ENCODE data around the gene ITGB6. TPM values are rescaled to one million over a fixed set of nuclear protein-coding genes. Genes with fewer than 3 reads are reported as not detected.
A peak's percentile ranks its signal among the peaks of the same experiment; 100 is the strongest.

The ITGB6 gene
- total RNA-seq (37.4 and 41.1 TPM in 2 replicates), polyA plus RNA-seq (20.3 and 21.0 TPM in 2 replicates)

GRCh38 chr2:160199683-160200389 is at the start of gene ITGB6:
ITGB6 (minus strand) TSS chr2:160200272; CDS start chr2:160200063, 209 bp downstream.
- no peaks in the 10 kb centered on the region for H3K9me3 ChIP-seq (ENCODE audit: low read depth)
- H3K27ac ChIP-seq, result peak within 1 kb of the TSS; percentile 86
- DNase-seq (ENCODE audit: low spot score), result no peak
- no peaks in the 10 kb centered on the region for H3K4me1 ChIP-seq (ENCODE audit: insufficient read depth)
- peaks cover 14% of the 10 kb centered on the region for H3K79me2 ChIP-seq
- no peaks in the 10 kb centered on the region for H4K20me1 ChIP-seq (ENCODE audit: insufficient read depth, poor library complexity, severe bottlenecking)
- H2AFZ ChIP-seq, result peak within 1 kb of the TSS; percentile 1
- 51% methylated on average over 9 of the region's 9 CpGs for WGBS (ENCODE audit: low lambda C conversion rate, missing lambda C conversion rate)
- no peaks in the 10 kb centered on the region for H3K9me2 ChIP-seq (replicated peaks; ENCODE audit: insufficient read depth)
- peak within 1 kb of the TSS; percentile 11 for H3K4me3 ChIP-seq
- TF ChIP-seq EZH2phosphoT487 (IDR thresholded peaks at IDR 0.05; ENCODE audit: low read depth, severe bottlenecking, unreplicated experiment) (no peak), CTCF (IDR thresholded peaks at IDR 0.05; ENCODE audit: poor library complexity) (no peak), EZH2 (IDR thresholded peaks at IDR 0.05; ENCODE audit: borderline replicate concordance) (no peak)
- no peaks in the 10 kb centered on the region for H3K27me3 ChIP-seq
- no peaks in the 10 kb centered on the region for H3K36me3 ChIP-seq (replicated peaks; ENCODE audit: insufficient read depth, low read depth)
- peak within 1 kb of the TSS; percentile 65 for H3K4me2 ChIP-seq

- no peaks in the 10 kb centered on the region for H3K9me2 ChIP-seq (replicated peaks; ENCODE audit: insufficient read depth)
- H3K27me3 ChIP-seq, result no peaks in the 10 kb centered on the region
- H3K4me3 ChIP-seq, result no peak overlapping the region
- H2AFZ ChIP-seq, result no peak overlapping the region
- H3K79me2 ChIP-seq, result no peaks in the 10 kb centered on the region
- no peak overlapping the region for H3K4me2 ChIP-seq
- DNase-seq (ENCODE audit: low spot score), result no peak
- no peaks in the 10 kb centered on the region for H4K20me1 ChIP-seq (ENCODE audit: insufficient read depth, poor library complexity, severe bottlenecking)
- H3K27ac ChIP-seq, result no peak overlapping the region
- H3K4me1 ChIP-seq (ENCODE audit: insufficient read depth), result peaks cover 7% of the 10 kb centered on the region
- TF ChIP-seq EZH2 (IDR thresholded peaks at IDR 0.05; ENCODE audit: borderline replicate concordance) (no peak), CTCF (IDR thresholded peaks at IDR 0.05; ENCODE audit: poor library complexity) (no peak), EZH2phosphoT487 (IDR thresholded peaks at IDR 0.05; ENCODE audit: low read depth, severe bottlenecking, unreplicated experiment) (no peak)
- H3K36me3 ChIP-seq (replicated peaks; ENCODE audit: insufficient read depth, low read depth), result no peaks in the 10 kb centered on the region
- H3K9me3 ChIP-seq (ENCODE audit: low read depth), result no peaks in the 10 kb centered on the region
- 66% methylated on average over 6 of the region's 6 CpGs for WGBS (ENCODE audit: low lambda C conversion rate, missing lambda C conversion rate)
These were observed 47.4 kb upstream of the ITGB6 start for GRCh38 chr2:160247296-160248035.

- H3K36me3 ChIP-seq (replicated peaks; ENCODE audit: insufficient read depth, low read depth), result no peaks in the 10 kb centered on the region
- H4K20me1 ChIP-seq (ENCODE audit: insufficient read depth, poor library complexity, severe bottlenecking), result no peaks in the 10 kb centered on the region
- H2AFZ ChIP-seq, result no peak overlapping the region
- no peak overlapping the region for H3K4me3 ChIP-seq
- no peaks in the 10 kb centered on the region for H3K9me3 ChIP-seq (ENCODE audit: low read depth)
- no peak overlapping the region for H3K4me2 ChIP-seq
- DNase-seq (ENCODE audit: low spot score), result no peak
- H3K27ac ChIP-seq, result no peak overlapping the region
- TF ChIP-seq EZH2phosphoT487 (IDR thresholded peaks at IDR 0.05; ENCODE audit: low read depth, severe bottlenecking, unreplicated experiment), result no peak
- TF ChIP-seq EZH2 (IDR thresholded peaks at IDR 0.05; ENCODE audit: borderline replicate concordance), result no peak
- TF ChIP-seq CTCF (IDR thresholded peaks at IDR 0.05; ENCODE audit: poor library complexity), result no peak
- H3K9me2 ChIP-seq (replicated peaks; ENCODE audit: insufficient read depth), result no peaks in the 10 kb centered on the region
- no peaks in the 10 kb centered on the region for H3K79me2 ChIP-seq
- peaks cover 17% of the 10 kb centered on the region for H3K4me1 ChIP-seq (ENCODE audit: insufficient read depth)
- WGBS (ENCODE audit: low lambda C conversion rate, missing lambda C conversion rate), result 81% methylated on average over 2 of the region's 2 CpGs
- H3K27me3 ChIP-seq, result no peaks in the 10 kb centered on the region
These were observed 46.3 kb upstream of the ITGB6 start for GRCh38 chr2:160246356-160246755.
